Measurements from ENCODE around the gene DYSF. TPM values are rescaled to one million over a fixed set of nuclear protein-coding genes. Genes with fewer than 3 reads are reported as not detected.

DYSF gene
- total RNA-seq, 1 donor from 2014 or later = 20.1 TPM

GRCh38 chr2:71456617-71457016, 3.3 kb downstream of the DYSF start:
- peak; percentile 49 for DNase-seq (ENCODE audit: low read depth)

GRCh38 chr2:71457123-71457915, 4.0 kb downstream of the DYSF start:
- no peak for DNase-seq (ENCODE audit: low read depth)

GRCh38 chr2:71457923-71458322, 4.6 kb downstream of the DYSF start:
- DNase-seq (ENCODE audit: low read depth) = no peak

- peak; percentile 76 for DNase-seq (ENCODE audit: low read depth)
These were observed 5.2 kb downstream of the DYSF start for GRCh38 chr2:71458413-71459083.

- DNase-seq (ENCODE audit: low read depth) = no peak
These were observed 5.7 kb downstream of the DYSF start for GRCh38 chr2:71459084-71459431.

- DNase-seq (ENCODE audit: low read depth) = no peak
These were observed 6.7 kb downstream of the DYSF start for GRCh38 chr2:71460056-71460455.

- no peak for DNase-seq (ENCODE audit: low read depth)
These were observed 7.4 kb downstream of the DYSF start for GRCh38 chr2:71460595-71461303.

GRCh38 chr2:71461304-71461671, 7.9 kb downstream of the DYSF start:
- DNase-seq (ENCODE audit: low read depth) = no peak

GRCh38 chr2:71462056-71462605, 8.8 kb downstream of the DYSF start:
- no peak for DNase-seq (ENCODE audit: low read depth)

- no peak for DNase-seq (ENCODE audit: low read depth)
These were observed 9.4 kb downstream of the DYSF start for GRCh38 chr2:71462641-71463341.

- no peak for DNase-seq (ENCODE audit: low read depth)
These were observed 9.9 kb downstream of the DYSF start for GRCh38 chr2:71463342-71463654.

- no peak for DNase-seq (ENCODE audit: low read depth)
These were observed 11.0 kb downstream of the DYSF start for GRCh38 chr2:71464389-71464788.

GRCh38 chr2:71465356-71465755, 12.0 kb downstream of the DYSF start:
- no peak for DNase-seq (ENCODE audit: low read depth)

- no peak for DNase-seq (ENCODE audit: low read depth)
These were observed 12.6 kb downstream of the DYSF start for GRCh38 chr2:71465961-71466300.

GRCh38 chr2:71466301-71467179, 13.2 kb downstream of the DYSF start:
- DNase-seq (ENCODE audit: low read depth) = no peak

- DNase-seq (ENCODE audit: low read depth) = no peak
These were observed 13.9 kb downstream of the DYSF start for GRCh38 chr2:71467180-71467815.

GRCh38 chr2:71468279-71469015, 15.1 kb downstream of the DYSF start:
- no peak for DNase-seq (ENCODE audit: low read depth)

- no peak for DNase-seq (ENCODE audit: low read depth)
These were observed 16.3 kb downstream of the DYSF start for GRCh38 chr2:71469403-71470398.

- DNase-seq (ENCODE audit: low read depth) = peak; percentile 65
These were observed 17.9 kb downstream of the DYSF start for GRCh38 chr2:71471276-71471675.

All from renal cortical epithelial cell (primary cell).